Kidney glomerular epithelial cell (primary cell): Measurements from ENCODE around the gene MMP13.
"Not testable (repeated sequence)": the region's sequence is repeated elsewhere in the genome, so short reads cannot be mapped to it uniquely, and the experiment has no call there.

Source experiments
- DNase-seq: peaks from one replicate; lab custom pipeline; 2025; lab: John Stamatoyannopoulos, UW

MMP13 gene

GRCh38 chr11:102935514-102935913 lies 20.0 kb downstream of the MMP13 start:
- DNase-seq: no peak

- no peak for DNase-seq
These were observed 20.8 kb downstream of the MMP13 start for GRCh38 chr11:102934735-102935134.

GRCh38 chr11:102933627-102934026 lies 21.9 kb downstream of the MMP13 start:
- DNase-seq: no peak

GRCh38 chr11:102932678-102933077 lies 22.9 kb downstream of the MMP13 start:
- no peak for DNase-seq

- DNase-seq: no peak
These were observed 25.1 kb downstream of the MMP13 start for GRCh38 chr11:102930451-102930850.

- DNase-seq: peak; percentile 97
These were observed 25.6 kb downstream of the MMP13 start for GRCh38 chr11:102929972-102930371.

- DNase-seq: no peak
These were observed 26.4 kb downstream of the MMP13 start for GRCh38 chr11:102929166-102929565.

GRCh38 chr11:102928247-102928646 lies 27.3 kb downstream of the MMP13 start:
- DNase-seq: no peak

GRCh38 chr11:102927624-102927990 lies 27.9 kb downstream of the MMP13 start:
- no peak for DNase-seq

- DNase-seq: no peak
These were observed 28.4 kb downstream of the MMP13 start for GRCh38 chr11:102926961-102927623.

- no peak for DNase-seq
These were observed 29.0 kb downstream of the MMP13 start for GRCh38 chr11:102926517-102926916.

- no peak for DNase-seq
These were observed 29.5 kb downstream of the MMP13 start for GRCh38 chr11:102925988-102926387.

- DNase-seq: no peak
These were observed 30.6 kb downstream of the MMP13 start for GRCh38 chr11:102924851-102925380.

- DNase-seq: no peak
These were observed 33.8 kb downstream of the MMP13 start for GRCh38 chr11:102921587-102922220.

GRCh38 chr11:102920118-102920684 lies 35.3 kb downstream of the MMP13 start:
- DNase-seq: no peak

- DNase-seq: no peak
These were observed 40.5 kb downstream of the MMP13 start for GRCh38 chr11:102915044-102915375.

GRCh38 chr11:102914238-102915043 lies 41.1 kb downstream of the MMP13 start:
- DNase-seq: peak; percentile 51

GRCh38 chr11:102912482-102912830 lies 43.1 kb downstream of the MMP13 start:
- no peak for DNase-seq

GRCh38 chr11:102911758-102912481 lies 43.6 kb downstream of the MMP13 start:
- no peak for DNase-seq

GRCh38 chr11:102905848-102906247 lies 49.7 kb downstream of the MMP13 start:
- DNase-seq: not testable (repeated sequence)

GRCh38 chr11:102903895-102904294 lies 51.6 kb downstream of the MMP13 start:
- DNase-seq: not testable (repeated sequence)

- DNase-seq: no peak
These were observed 55.2 kb downstream of the MMP13 start for GRCh38 chr11:102900346-102900745.
